Hindlimb muscle (tissue), 1 donor: ENCODE measurements around the gene SH3PXD2A. TPM values are rescaled to one million over a fixed set of nuclear protein-coding genes. Genes with fewer than 3 reads are reported as not detected.

Experiments
- DNase-seq: peaks from one replicate; pipeline ENCODE4 v3.0.0-alpha.2; 2013
- polyA plus RNA-seq: library from polyadenylated mRNA; unstranded; fragments of 120-200 nt; gene quantifications from one replicate; pipeline ENCODE4 v1.2.1, GENCODE V29; 2013; ENCODE audit not compliant: insufficient read length

The SH3PXD2A gene
- polyA plus RNA-seq, 1 donor, result 81.1 TPM

DNA sequence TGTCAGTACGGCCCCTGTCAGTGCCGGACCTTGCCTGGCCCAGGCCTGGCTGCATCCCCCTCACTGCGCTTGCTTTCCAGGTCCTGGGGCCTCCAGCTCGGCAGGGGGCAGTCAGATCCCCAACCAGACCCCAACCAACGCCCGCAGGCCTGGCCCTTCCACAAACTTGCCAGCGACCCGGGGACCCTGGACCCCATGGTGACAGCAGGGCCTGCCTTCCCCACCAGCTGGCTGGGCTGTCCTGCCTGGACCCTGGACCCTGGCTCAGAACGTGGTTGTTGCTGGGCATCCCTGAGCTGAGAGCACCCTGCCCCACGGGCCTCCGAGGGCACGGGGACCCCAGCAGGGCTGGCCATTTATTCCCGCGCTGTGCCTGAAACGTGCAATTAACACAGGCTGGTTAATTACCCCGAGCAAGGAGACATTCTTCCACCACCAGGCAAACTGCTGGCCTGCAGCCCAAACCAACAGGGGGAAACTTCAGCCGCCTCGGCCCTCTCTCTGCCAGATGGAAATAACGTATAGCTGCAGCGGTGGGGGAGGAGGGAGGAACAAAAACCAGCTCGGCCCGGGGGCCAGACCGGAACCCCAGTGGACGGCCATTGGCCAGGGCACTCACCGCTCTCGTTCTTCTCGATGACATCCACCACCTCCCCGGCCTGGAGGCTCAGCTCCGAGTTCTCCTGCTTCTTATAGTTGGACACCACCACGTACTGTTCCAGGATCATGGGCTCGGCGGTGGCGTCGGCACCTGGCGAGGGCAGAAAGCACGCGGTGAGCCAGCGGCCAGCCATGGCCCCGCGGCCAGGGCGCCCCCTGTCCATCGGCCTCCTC lies 194.8 kb downstream of the SH3PXD2A start:
- no peak for DNase-seq

DNA sequence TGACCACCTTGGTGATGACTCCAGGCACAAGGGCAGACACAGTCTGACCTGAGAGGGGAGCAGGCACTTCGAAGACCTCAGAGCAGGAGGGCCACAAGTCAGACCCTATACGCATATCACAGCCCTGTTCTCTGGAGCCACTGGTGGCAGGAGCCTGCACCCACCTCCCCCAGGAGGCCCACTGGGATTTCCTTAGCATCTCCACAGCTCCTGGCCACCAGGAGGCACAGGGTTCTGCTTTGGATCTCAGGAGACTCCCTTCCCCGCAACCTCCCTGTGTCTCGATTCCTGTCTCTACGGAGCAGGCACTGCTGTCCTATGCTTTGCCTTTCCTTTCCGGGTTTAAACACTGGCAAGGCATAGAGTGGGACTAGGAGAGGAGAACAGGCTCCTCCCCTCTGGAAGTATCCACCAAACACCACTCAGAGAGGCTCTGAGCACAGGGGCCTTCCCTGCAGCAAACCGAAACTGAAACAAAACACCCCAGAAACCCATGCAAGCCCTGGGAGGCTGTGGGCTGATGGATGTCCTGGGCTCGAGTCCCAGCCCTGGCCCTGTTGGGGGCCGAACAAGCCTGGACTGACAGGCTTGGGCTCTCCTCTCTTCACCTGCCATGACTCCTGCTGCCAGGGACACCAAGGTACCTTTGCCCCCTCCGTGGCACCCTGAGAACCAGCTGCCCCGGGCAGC lies 195.6 kb downstream of the SH3PXD2A start:
- peak; percentile 80 for DNase-seq

DNA sequence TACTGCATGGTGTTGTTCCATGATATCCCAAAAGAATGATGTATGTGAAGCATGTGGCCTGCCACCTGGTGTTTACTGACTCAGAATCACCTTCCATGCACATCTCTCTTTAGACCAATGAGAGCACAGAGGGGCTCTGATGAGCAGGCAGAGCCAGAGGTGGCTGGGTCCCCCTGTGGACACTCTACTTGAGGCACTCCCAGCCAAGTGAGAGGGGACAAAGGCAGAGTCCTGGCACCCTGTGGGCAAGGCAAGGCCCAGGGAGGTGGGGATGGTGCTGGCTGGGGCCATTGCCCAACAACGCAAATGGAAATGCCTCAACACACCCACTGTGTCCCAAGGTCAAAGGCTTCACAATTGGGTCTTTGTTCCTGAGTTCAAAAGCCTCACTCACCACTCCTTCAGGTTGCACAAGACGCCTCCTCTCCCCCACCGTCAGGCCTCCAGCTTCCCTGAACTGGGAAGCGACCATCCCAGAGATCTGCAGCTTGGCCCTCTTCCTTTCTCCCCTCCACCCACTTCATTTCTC lies 197.3 kb downstream of the SH3PXD2A start:
- no peak for DNase-seq

DNA sequence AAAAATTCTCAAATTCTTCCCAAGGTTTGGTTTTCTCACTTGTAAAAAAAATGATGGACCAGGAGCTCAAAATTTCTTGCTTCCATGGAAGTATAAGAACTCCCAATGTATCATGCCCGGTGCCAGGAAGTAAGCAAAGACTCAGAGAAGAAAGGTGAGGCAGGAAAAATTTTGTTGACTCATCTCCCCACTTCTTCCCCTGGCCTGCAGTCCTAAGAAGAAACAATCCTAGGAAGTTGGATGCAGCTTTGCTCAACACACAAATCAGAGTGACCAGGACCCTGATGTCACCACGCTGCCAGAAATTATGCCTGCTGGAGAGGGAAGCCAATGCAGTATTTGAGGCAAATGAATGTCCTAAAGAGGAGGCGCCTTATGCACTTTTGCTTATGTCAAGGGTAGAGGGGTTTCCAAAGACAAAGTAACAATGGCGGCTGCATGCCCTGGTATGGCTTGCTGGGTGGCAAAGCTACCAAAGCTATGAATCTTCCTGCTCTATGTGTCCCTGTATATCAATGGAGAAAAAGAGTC lies 198.2 kb downstream of the SH3PXD2A start:
- DNase-seq, result no peak

DNA sequence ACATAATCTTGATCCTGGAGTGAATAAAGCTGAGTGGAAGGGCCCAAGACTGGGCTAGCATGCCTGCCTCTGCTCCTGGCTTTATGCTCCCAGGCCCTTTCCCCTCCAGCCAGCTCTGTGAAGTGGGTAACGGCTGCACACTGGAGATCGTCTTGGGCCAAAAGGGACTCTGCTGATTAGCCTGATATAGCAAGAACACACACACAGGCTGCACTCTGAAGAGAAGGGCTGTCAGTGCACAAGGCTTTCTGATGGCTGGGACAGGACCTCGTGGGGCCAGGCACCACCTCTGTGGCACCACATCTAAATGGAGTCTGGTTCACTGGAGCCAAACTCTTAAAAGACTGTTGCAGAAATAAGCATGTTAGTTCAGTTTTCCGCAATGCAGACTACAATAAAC lies 200.5 kb downstream of the SH3PXD2A start:
- no peak for DNase-seq

DNA sequence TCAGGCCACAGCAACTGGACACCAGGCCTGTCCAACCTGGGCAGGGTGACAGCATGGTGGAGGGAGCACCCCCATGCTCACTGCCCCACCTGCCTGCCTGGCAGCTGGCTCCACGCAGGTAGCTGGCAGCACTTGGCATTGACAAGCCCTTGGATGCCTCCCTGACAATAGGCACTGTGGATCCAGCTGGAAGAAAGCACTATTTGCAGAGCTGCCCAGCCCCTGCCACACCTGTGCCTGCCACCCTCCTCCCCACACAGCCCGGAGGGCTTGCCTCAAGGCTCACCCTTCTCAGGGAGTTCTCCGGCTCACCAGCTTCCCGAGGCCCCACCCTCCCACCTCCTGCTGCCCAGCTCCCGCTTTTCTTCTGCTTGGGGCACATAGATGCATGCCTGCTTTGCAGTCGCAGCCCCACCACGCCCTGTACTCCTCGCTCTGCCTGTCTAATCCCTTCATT lies 201.8 kb downstream of the SH3PXD2A start:
- no peak for DNase-seq

DNA sequence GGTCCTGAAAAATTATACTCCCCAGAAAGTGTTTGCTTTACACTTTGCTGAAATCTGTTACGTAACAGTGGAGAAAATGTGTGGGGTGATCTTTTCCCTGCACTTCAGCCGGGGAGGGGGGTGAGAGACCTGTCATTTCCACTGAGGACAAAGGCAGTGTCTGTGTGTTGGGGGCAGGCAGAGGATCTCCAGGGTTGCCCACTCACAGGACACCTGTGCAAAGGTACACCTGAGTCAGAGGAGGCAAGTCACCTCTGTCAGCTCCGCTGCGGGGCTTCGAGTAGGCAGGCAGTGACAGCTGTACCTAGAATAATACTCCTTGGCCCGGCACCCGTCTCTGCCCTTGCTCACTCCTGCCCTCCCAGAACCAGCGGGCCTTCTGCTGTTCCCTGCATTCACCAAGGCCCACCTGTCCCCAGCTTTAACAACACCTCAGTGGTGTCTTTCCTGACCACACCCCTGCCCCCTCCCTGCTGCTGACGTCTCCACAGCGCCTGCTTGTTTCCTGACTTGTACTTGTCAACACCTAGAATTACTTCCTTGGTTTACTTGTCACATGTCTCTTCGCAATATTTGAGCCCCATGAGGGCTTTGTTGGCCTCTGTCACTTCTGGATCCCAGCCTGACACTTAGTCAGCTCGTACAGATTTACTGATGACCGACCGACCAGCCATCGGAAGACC lies 202.6 kb downstream of the SH3PXD2A start:
- no peak for DNase-seq

DNA sequence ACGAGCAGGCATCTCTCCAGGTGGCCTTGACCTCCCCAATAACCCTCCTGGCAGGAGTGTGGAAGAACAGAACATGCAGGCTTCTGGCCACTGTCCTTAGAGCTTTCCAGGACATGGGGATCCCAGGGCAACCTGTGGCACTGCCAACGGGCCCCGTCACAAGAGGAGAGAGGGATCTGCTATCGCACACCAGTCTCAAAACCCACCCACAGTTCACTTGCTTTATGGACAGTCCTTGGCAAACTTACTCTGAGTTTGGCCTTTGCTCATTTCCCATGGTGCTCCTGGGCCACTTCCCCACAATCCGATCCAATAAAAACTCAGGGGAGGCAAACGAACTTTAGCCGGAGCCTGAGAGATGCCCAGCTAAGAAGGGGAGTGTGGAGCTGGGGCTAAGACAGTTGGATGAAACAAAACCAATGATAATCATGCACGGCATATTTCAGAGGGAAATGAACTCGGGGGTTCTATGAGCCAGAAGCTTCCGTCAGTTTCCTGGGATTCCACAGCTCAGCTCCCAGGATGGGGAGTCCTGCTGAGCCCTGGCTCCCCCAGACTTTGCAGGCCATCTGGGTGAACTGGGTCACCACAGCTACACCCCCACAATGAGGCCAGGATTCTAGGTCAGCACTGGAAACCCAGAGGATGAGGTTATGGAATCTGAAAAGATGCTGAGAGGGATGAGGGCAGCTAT lies 203.4 kb downstream of the SH3PXD2A start:
- no peak for DNase-seq

DNA sequence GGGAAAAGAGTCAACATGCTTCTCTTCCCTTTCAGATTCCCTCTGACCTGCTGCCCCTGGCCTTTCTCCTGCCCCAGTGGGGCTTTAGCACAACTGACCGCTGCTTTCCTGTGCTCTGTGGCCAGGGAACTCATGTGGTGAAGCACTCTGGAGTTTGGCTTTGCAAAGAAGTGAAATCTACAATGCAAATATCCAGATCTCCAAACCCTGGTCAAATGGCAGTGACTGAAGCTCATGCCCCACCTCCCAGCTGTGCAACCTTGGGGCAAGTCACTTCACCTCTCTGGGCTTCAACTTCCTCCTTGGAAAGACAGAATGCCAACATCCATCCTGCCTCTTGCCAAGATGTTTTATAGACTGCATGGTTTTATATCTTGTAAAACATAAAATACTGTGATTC lies 204.0 kb downstream of the SH3PXD2A start:
- DNase-seq, result no peak

DNA sequence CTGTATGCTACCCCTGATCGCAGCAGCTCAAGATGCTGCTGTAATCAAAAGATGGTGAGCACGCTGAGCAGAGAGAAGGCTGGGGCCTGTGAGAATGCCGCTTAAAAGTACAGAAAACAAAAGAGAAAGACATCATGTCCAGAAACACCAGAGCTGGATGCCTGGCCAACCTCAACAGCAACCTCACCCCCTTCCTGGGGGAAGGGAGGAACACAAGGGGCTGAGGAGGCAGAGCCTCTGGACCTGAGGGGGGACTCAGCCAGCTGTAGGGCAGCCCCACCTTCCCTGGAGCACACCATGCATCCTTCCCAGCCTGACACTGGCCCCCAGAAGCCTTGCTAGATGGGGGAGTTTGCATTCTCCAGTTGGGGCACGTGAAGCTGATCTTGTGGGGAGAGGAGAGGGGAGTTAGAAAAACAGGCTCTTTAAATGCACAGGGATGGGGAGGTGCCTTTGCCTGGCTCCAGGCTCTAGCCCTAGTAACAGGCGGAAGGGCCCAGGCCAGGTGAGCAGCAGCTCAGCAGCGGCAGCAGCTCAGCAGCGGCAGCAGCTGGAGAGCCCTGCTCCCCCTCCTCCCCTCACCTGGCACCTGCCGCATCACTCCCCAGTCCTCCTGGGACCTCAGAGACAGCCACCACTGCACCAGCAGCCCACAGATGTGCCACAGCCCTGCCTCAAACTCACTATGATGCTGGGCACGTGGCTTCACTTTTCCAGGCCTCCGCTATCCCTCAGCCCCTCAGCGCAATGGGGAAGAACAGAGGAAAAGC lies 205.5 kb downstream of the SH3PXD2A start:
- no peak for DNase-seq

DNA sequence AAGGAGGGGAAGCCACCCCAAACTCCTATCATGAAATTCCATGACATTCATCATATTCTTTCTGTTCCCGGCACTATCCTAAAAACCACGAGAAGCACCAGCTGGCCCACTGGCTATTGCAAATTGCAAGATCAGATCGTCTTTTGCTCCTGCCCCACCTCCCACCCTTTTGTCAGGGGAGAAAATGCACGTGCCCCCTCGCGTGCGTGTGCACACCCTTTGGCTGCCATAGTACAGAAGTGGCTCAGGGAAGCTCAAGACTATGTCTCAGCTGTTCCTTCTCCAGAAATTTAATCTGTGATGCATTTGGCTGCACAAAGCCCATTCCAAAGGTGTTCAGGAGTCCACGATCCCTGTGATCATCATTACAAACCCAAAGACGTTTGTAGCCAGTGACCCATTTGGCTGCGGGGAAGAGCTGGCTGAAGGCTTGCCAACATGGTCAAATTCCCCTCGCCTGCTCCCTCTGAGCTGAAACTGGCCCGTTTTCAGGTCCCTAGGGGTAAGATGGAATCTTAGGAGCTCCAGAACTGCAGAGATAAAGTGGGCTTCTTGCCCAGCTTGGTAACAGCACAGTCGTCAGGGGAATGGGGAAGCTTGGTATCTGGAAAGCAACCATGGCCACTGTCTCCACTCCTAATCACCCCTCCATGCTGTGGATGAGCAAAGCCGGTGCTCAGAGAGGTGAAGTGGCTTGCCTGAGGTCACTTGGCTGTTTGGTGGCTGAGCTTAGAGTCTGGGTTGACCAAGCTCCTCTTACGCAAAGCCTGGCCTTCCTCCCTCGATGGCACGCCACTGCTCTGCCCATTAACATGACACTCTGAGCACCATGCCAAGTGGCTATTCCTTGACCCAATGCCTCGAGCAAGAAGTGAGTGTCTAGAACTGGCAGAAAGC lies 206.5 kb downstream of the SH3PXD2A start:
- no peak for DNase-seq

DNA sequence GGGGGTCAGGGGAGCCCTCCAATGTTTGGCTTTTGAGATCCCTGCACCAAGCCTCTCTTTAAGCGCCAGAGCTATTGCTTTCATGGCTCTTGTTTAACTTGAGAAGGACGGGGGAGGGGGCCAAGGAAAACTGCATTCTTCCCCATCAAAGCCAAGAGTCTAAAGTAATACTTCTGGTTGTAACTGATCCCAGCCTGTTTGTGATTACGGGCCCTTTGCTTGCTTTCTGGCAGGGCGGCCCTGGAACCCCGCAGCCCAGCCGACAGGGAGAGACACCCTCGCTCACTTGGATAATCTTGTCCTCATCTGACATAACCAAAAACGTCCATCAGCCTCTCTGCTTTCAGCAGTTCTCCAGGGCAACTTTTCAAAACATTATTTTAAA lies 207.1 kb downstream of the SH3PXD2A start:
- no peak for DNase-seq

DNA sequence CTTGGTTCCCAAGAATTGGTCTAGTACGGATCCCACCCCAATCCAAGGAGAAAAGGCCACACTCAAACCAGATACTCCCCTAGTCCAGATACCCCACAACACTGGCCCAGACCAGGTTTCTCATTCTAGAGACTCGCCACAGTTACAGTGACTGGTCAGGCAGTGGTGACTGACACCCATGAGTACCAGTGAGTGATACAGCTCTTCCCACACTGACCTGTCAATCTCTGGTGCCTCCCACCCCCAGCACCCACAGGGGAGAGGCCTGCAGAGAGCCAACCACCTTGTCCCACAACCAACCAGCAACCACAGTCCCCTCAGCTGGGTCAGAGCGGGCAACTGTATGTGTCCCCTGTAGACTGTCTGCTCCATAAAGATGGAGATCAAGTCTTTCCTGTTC lies 209.1 kb downstream of the SH3PXD2A start:
- DNase-seq, result no peak

DNA sequence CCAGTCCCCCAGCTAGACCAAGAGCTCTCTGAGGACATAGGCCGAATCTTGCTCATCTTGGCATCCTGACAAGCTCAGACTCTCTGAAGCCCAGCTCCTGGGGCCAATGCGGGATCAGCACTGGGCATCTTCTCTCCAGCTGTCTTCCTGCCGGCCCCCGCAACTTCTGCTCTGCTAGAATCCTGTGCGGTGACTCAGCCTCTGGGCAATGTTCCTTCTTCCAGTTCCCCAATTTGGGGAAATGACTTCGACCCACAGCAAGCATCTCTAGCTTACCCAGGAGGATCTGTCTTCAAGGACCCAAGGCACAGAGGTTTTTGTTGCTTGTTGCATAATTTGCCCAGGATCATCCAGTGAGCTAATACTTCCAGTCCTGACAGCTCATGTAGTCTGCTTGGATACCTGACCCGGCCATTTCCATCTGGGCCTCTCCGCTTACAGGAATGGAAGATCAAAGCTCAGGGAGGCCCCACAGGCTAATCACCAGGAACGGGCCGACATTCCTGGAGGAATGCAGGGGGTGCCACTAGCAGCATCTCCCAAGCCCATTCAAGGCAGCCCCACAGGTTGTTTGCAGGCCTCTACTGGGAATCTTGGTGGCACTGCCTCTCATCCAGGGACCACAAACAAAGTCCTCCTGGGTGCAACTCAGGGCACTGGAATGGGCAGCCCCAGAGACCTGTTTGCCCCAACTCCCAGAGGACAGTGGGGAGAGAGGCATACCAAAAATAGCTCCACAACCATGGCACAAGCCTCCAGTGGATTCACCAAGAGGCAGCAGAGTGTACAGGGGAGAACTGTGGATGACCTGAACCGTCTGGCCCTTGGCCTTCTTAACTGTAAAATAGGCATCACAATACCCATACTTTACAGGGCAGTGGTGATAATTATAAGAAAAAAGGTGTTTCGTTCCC lies 210.0 kb downstream of the SH3PXD2A start:
- no peak for DNase-seq

DNA sequence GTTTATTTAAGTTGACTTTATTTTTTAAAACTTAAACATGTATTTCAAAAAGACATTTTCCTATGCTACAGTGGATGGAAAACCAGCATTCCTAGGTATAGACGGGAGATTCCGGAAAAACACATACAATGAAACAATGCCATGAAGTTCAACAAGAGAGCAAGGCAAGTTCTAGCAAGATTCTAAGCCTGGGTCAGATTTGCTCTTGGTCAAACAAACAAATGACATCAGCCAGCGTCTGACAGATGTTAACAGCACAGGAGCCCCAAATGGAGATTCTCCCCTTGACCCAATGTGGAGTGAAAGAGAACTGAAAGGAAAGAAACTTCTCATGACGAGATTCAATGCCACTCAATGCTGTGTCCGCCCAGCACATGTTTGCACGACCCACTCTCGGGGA lies 212.0 kb downstream of the SH3PXD2A start:
- DNase-seq, result no peak

DNA sequence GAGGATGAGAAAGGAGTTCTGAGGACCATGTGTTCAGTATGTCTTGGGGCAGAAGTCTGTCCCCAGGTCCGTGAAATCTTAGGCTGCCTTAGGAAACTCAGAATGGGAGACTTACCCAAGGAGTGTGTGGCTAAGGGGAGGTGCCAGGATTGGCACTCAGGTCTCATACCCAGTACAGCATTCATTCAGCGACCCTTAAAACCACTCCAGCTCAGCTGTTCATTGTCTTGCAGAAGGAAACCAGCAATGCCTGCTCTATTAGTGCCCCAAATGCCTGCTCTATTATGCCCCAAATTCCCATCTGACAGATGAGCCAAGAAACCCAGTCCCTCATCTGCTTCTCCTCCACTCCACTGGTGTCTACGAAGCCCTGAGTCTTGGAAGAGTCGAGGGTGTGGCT lies 214.1 kb downstream of the SH3PXD2A start:
- no peak for DNase-seq

DNA sequence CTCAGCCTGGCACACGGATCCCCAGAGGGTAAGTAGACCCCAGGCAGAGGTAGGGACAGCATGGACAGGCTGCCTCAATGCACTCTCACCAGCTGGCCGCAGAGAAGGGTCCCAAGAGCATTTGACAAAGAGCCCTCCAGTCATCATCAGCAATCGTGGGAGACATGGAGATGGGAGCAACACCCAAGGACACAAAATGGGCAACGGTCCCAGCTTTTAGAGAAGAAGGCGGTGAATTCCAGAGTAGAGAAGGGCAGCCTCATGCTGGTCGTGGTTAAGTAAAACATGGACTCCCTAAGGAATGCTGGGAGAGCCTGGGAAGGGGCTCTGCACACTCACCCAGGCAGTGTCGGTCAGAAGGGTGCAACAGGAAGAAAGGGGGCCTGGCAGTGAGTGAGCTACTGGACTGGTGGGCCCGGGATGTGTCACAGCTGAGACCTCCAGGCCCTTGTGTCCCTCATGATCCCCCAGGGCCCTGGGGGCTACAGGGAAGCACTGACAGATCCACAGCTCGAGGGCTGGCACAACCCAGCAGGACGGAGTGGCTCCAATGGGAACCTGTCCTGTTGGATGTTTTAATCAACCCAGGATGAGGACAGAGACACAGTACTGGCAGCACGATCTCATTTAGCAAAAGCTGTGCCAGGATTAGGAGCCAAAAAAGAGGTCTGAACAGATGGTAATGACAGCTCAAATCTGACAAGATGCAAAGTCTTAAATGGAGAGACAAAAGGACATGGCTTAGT lies 214.8 kb downstream of the SH3PXD2A start:
- DNase-seq, result no peak

DNA sequence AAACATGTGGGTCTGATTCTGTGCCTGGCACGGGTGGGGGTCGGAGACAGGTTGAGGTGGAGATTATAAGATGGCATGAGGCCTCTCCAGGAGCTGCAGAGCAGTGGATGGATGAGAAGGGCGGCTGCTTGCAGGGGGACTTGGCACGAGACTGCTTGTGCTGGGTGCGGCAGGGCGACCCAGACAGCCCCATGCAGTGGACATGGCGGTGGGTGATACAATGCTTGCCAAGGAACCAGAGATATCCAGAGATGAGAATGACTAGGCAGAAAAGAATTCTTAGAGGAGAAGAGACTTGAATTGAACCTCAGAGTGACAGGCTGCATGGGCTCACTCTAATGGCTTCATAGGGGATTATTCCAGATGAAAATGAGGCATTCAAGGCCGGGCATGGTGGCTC lies 216.4 kb downstream of the SH3PXD2A start:
- no peak for DNase-seq
